Breast epithelium (tissue), 3 donors: ENCODE data around the gene SEBOX.

Source experiments
- CTCF ChIP-seq, 3 donors: fragments of 450-650 bp; IDR thresholded peaks; one replicate each; pipeline ENCODE4 v1.5.1; 2016 to 2017; ENCODE audit warnings: antibody characterized with exemption in 3 of 3, mild to moderate bottlenecking in 3 of 3, moderate library complexity in 3 of 3
- POLR2A ChIP-seq: fragments of 450-650 bp; IDR thresholded peaks from one replicate; pipeline ENCODE4 v1.6.1; 2016; ENCODE audit warnings: antibody characterized with exemption, mild to moderate bottlenecking, moderate library complexity
- POLR2AphosphoS5 ChIP-seq, 3 donors: sonication (generic); formaldehyde crosslinking; IDR thresholded peaks; one replicate each; pipeline ENCODE4 v1.6.1; 2017; ENCODE audit warnings: antibody characterized with exemption in 3 of 3

GRCh38 chr17:28398280-28398981, 33.4 kb upstream of the SEBOX start:
- TF ChIP-seq POLR2A (no peak), POLR2AphosphoS5 (IDR thresholded peaks at IDR 0.05) (no peak), CTCF (IDR thresholded peaks at IDR 0.05) (no peak)
